PFSK-1 (cell line): Measurements from ENCODE around the gene ANP32D. TPM values are rescaled to one million over a fixed set of nuclear protein-coding genes. Genes with fewer than 3 reads are reported as not detected.

Source experiments
- FOXP2 ChIP-seq: optimal IDR thresholded peaks from 2 replicates; pipeline ENCODE3; 2011; ENCODE audit warnings: borderline replicate concordance, control low read depth, inconsistent platforms; ENCODE audit not compliant: insufficient read depth; ENCODE audit errors: extremely low read length, extremely low read depth
- POLR2AphosphoS5 ChIP-seq: IDR thresholded peaks from 2 replicates; pipeline ENCODE4 v1.6.1; 2012; ENCODE audit warnings: low read depth, mild to moderate bottlenecking, control low read depth, low read length, moderate library complexity
- SIN3A ChIP-seq: IDR thresholded peaks from 2 replicates; pipeline ENCODE4 v1.6.1; 2012; ENCODE audit warnings: mild to moderate bottlenecking, low read length, moderate library complexity, borderline replicate concordance; ENCODE audit not compliant: insufficient read depth
- TAF1 ChIP-seq: IDR thresholded peaks from 2 replicates; pipeline ENCODE4 v1.6.1; 2012; ENCODE audit warnings: low read length, control low read depth, borderline replicate concordance; ENCODE audit not compliant: insufficient read depth
- polyA plus RNA-seq: library from polyadenylated mRNA; unstranded; fragments of >200 nt; gene quantifications from one replicate; pipeline ENCODE4 v1.2.1, GENCODE V29; 2012; ENCODE audit warnings: low read depth, missing spikeins; ENCODE audit not compliant: insufficient read length
- TF ChIP-seq, protein P1 (sequence below), 2 experiments: IDR thresholded peaks; 2 replicates each; pipeline versions ENCODE4 v1.6.1 to v1.8.0; 2011 to 2012; ENCODE audit warnings: low read depth in 2 of 2, low read length in 2 of 2, control low read depth in 1 of 2, inconsistent platforms in 1 of 2, mild to moderate bottlenecking in 1 of 2, moderate library complexity in 1 of 2; ENCODE audit not compliant: insufficient read depth in 1 of 2

ANP32D gene
- not detected for polyA plus RNA-seq

GRCh38 chr12:48472259-48472658 is at the start of gene ANP32D:
Gene ANP32D, plus strand, starts transcription at chr12:48472559. Its CDS starts 106 bp downstream, at chr12:48472665.
- no peak for TF ChIP-seq FOXP2
- TF ChIP-seq, protein P1, sequence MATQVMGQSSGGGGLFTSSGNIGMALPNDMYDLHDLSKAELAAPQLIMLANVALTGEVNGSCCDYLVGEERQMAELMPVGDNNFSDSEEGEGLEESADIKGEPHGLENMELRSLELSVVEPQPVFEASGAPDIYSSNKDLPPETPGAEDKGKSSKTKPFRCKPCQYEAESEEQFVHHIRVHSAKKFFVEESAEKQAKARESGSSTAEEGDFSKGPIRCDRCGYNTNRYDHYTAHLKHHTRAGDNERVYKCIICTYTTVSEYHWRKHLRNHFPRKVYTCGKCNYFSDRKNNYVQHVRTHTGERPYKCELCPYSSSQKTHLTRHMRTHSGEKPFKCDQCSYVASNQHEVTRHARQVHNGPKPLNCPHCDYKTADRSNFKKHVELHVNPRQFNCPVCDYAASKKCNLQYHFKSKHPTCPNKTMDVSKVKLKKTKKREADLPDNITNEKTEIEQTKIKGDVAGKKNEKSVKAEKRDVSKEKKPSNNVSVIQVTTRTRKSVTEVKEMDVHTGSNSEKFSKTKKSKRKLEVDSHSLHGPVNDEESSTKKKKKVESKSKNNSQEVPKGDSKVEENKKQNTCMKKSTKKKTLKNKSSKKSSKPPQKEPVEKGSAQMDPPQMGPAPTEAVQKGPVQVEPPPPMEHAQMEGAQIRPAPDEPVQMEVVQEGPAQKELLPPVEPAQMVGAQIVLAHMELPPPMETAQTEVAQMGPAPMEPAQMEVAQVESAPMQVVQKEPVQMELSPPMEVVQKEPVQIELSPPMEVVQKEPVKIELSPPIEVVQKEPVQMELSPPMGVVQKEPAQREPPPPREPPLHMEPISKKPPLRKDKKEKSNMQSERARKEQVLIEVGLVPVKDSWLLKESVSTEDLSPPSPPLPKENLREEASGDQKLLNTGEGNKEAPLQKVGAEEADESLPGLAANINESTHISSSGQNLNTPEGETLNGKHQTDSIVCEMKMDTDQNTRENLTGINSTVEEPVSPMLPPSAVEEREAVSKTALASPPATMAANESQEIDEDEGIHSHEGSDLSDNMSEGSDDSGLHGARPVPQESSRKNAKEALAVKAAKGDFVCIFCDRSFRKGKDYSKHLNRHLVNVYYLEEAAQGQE (IDR thresholded peaks at IDR 0.05; ENCODE audit: insufficient read depth in 1 of 2, low read depth in 2 of 2, low read length in 2 of 2), result no peak
- no peak for TF ChIP-seq SIN3A
- TF ChIP-seq TAF1, result no peak
- TF ChIP-seq POLR2AphosphoS5, result no peak

DNA sequence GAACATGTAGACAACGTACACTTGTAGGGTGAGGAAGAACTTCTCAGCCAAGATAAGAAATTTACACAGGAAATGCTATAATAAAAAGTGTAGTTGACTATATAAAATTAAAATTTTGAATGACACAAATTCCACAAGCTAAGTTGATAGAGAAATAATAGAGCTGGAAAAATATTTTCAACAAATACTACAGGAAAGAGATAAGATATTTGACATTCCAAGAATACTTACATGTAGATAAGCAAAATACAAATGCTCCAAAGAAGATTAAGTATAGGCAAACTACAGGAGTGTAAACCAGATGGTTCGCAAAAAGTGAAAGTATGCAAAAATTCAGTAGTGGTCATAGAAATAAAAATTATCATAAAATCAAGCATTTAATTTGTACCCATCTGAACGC is 49.2 kb upstream of the ANP32D start:
- TF ChIP-seq SIN3A (no peak), POLR2AphosphoS5 (no peak), FOXP2 (no peak), TAF1 (no peak)
- TF ChIP-seq, protein P1 (IDR thresholded peaks at IDR 0.05; ENCODE audit: insufficient read depth in 1 of 2, low read depth in 2 of 2, low read length in 2 of 2), result no peak

DNA sequence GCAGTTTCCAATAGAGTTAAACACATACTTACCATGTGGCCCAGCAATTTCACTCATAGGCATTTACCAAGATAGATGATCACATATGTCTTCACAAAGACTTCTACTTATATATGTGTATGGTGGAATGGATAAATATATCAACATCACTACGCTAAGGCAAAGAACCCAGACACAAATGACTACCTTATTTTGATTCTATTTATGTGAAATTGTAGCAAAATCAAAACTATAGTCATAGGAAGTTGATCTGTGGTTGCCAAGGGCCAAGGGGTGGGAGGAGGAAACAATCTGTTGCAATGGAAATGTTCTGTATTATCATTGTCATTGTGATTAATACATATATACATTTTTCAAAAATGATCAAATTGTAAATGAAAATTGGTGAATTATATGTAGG is 47.7 kb upstream of the ANP32D start:
- TF ChIP-seq FOXP2 (no peak), TAF1 (no peak), SIN3A (no peak)
- TF ChIP-seq, protein P1 (IDR thresholded peaks at IDR 0.05; ENCODE audit: insufficient read depth in 1 of 2, low read depth in 2 of 2, low read length in 2 of 2), result no peak

- TF ChIP-seq, protein P1 (IDR thresholded peaks at IDR 0.05; ENCODE audit: insufficient read depth in 1 of 2, low read depth in 2 of 2, low read length in 2 of 2), result no peak
- TF ChIP-seq FOXP2 (no peak), SIN3A (no peak), POLR2AphosphoS5 (no peak), TAF1 (no peak)
Observed at GRCh38 chr12:48441069-48441468, 31.3 kb upstream of the ANP32D start.
